ENCODE measurements around the gene SLC37A1. TPM values are rescaled to one million over a fixed set of nuclear protein-coding genes. Genes with fewer than 3 reads are reported as not detected.

The SLC37A1 gene
- total RNA-seq, 4 donors from 2014 or later, result 10.7 to 21.1 (median 14.0) TPM

DNA sequence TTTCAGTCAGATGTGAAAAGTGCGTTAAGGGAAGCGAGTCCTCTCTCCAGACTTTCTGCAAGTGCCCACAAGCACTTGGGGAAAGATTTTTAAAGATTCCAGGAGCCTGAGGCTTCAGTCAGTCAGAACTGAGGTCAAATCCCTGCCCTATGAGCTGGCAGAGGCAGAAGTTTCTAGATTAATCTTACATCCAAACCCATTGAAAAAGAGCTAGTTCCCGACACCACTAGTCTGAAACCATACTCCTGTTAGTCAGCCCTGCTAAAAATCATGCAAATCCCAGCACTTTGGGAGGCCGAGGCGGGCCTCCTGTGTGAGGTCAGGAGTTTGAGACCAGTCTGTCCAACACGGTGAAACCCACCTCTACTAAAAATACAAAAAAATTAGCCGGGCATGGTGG, 38.6 kb upstream of the SLC37A1 start:
- no peak overlapping the region for H3K27ac ChIP-seq
- intact Hi-C loops (cut with DNase I), result no loop called here
- no peak for DNase-seq

DNA sequence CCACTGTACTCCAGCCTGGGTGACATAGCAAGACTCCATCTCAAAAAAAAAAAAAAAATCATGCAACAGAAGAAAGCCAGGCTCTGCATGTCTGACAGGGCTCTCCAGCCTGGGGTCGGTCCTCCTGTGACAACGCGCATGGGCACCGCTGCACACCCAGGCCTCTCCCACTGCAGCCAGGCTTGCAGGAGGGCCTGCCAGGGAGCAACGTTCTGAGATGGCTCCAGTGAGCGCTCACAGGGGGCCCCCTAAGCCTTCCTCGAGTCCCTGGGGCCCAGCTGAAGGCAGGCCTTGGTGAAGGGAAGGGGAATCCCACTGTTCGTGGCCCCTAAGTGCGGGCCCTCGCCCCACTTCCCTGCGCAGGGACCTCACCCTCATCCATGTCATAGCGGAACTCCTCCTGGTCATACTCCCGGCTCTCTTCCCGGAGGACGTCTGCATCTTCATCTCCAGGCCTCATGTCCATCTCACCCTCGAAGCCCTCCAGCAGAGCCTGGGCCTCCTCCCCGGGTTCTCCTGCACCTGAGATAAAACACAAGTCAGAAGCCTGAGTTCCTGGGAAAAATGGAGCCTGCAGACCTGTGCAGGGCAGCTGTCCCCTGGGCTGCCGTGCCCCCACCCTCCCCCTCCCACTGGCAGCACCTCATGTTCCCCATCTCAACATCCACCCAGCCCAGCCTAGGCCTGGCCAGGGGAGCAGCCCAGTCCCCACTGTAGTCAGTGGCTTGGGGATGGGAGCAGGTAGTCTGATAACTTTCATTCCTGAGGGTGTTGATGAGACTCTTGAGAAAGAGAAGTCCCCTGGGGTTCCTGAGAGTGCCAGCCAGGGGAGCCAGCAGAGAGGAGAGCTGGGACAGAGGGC, 37.9 kb upstream of the SLC37A1 start:
- no peaks in the 10 kb centered on the region for H3K36me3 ChIP-seq
- intact Hi-C loops (cut with DNase I), result no loop called here
- peaks cover 6 to 18% (median 8%) of the 10 kb centered on the region in 3 donors for H3K4me1 ChIP-seq
- TF ChIP-seq, protein P1, sequence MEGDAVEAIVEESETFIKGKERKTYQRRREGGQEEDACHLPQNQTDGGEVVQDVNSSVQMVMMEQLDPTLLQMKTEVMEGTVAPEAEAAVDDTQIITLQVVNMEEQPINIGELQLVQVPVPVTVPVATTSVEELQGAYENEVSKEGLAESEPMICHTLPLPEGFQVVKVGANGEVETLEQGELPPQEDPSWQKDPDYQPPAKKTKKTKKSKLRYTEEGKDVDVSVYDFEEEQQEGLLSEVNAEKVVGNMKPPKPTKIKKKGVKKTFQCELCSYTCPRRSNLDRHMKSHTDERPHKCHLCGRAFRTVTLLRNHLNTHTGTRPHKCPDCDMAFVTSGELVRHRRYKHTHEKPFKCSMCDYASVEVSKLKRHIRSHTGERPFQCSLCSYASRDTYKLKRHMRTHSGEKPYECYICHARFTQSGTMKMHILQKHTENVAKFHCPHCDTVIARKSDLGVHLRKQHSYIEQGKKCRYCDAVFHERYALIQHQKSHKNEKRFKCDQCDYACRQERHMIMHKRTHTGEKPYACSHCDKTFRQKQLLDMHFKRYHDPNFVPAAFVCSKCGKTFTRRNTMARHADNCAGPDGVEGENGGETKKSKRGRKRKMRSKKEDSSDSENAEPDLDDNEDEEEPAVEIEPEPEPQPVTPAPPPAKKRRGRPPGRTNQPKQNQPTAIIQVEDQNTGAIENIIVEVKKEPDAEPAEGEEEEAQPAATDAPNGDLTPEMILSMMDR (IDR thresholded peaks at IDR 0.05), result no peak
- no peak for TF ChIP-seq POLR2A (IDR thresholded peaks at IDR 0.05)
- H3K27me3 ChIP-seq, result no peaks in the 10 kb centered on the region
- no peak for DNase-seq
- H3K27ac ChIP-seq, result no peak overlapping the region
- WGBS, 2 donors, result 88 to 92% methylated on average over 8 to 12 of the region's 18 CpGs
- no peak overlapping the region for H3K4me3 ChIP-seq
- no peaks in the 10 kb centered on the region for H3K9me3 ChIP-seq

More for the DNA sequence above, 38.6 kb upstream of the SLC37A1 start:
- Histone ChIP-seq H3K4me3 (no peak overlapping the region), H3K9me3 (no peaks in the 10 kb centered on the region), H3K27me3 (no peaks in the 10 kb centered on the region), H3K4me1 (peaks cover 6 to 18% (median 8%) of the 10 kb centered on the region in 3 donors), H3K36me3 (no peaks in the 10 kb centered on the region)
- TF ChIP-seq POLR2A (IDR thresholded peaks at IDR 0.05), result no peak
- 65 to 80% methylated on average over 6 to 7 of the region's 7 CpGs for WGBS, 2 donors

DNA sequence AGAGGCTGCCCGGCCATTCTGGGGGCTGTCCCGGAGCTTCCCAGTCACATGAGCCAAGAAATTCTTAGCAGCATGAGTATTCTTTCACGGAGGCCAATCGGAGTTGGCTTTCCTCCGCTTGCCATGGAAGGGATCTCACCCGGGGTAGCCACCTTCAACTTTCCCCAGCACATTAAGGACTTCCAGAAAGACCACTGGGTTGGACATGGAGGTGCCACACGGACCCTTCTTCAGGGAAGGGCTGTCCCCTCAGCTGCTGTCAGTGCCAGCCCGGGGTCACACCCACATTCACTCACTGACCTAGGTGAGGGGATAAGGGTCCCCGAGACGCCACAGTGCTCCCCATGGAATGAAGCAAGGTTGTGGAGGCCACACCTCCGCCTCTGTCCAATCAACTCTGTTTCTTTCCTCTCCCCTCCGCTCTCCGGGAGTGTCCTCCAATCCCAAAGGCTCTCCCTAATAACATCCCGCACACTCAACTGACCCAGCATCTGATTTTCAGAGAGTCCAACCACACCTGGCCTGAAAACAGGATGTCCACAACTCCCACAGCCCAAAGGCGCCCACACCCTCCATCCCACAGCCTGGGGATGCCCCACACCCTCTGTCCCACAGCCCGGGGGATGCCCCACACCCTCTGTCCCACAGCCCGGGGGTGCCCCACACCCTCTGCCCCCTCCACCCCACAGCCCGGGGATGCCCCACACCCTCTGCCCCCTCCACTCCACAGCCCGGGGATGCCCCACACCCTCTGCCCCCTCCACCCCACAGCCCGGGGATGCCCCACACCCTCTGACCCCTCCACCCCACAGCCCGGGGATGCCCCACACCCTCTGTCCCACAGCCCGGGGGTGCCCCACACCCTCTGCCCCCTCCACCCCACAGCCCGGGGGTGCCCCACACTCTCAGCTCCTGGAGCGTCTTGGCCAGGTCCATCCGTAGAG, 37.0 kb upstream of the SLC37A1 start:
- WGBS, 2 donors, result 87 to 91% methylated on average over 12 to 13 of the region's 25 CpGs
- no peak for DNase-seq

DNA sequence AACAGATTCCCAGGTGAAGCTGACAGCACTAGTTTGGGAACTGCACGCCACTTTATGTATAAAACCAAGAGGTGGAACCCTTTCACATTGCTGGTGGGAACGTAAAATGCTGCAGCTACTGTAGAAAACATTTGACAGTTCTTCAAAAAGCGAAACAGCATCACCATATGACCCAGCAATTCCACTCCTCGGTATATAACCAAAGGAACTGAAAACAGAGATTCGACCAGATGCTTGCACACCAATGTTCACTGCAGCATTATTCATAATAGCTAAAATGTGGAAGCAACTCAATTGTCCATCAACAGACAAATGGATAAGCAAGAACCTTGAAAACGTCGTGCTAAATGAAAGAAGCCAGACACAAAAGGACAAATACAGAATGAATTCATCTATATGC, 35.1 kb upstream of the SLC37A1 start:
- intact Hi-C loops (cut with DNase I), result no loop called here
- no peaks in the 10 kb centered on the region for H3K27me3 ChIP-seq
- 56 to 69% methylated on average over 6 to 7 of the region's 7 CpGs for WGBS, 2 donors
- H3K9me3 ChIP-seq, result no peaks in the 10 kb centered on the region
- peaks cover 6 to 17% (median 8%) of the 10 kb centered on the region in 3 donors for H3K4me1 ChIP-seq
- TF ChIP-seq, protein P1 (IDR thresholded peaks at IDR 0.05), result no peak
- TF ChIP-seq POLR2A (IDR thresholded peaks at IDR 0.05), result no peak
- DNase-seq, result no peak
- H3K4me3 ChIP-seq, result no peak overlapping the region
- no peaks in the 10 kb centered on the region for H3K36me3 ChIP-seq
- H3K27ac ChIP-seq, result no peak overlapping the region

More for the DNA sequence above, 37.0 kb upstream of the SLC37A1 start:
- Histone ChIP-seq H3K4me1 (peaks cover 6 to 18% (median 8%) of the 10 kb centered on the region in 3 donors), H3K27me3 (no peaks in the 10 kb centered on the region), H3K4me3 (no peak overlapping the region), H3K27ac (no peak overlapping the region), H3K36me3 (no peaks in the 10 kb centered on the region), H3K9me3 (no peaks in the 10 kb centered on the region)
- intact Hi-C loops (cut with DNase I), result no loop called here
- TF ChIP-seq, protein P1 (IDR thresholded peaks at IDR 0.05), result no peak
- TF ChIP-seq POLR2A (IDR thresholded peaks at IDR 0.05), result no peak

DNA sequence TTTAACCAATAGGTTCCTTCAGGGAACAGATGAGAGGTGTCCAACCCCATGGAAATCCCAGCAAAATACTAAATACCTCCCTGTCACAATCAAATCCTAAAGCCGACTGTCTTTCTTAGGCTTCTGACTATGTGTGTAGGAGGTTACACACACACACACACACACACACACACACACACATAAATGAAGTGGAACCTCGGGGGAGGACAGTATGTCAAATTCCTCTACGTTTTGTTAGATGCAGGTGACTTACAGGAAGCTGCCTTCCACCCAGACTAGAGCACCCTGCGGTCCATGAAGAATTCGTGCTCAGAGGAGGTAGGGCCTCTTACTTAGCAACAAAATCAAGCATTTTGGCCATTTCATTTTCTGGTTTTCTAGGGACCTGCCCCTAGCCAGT, 34.1 kb upstream of the SLC37A1 start:
- Histone ChIP-seq H3K9me3 (no peaks in the 10 kb centered on the region), H3K27me3 (no peaks in the 10 kb centered on the region), H3K4me3 (no peak overlapping the region), H3K27ac (no peak overlapping the region), H3K36me3 (no peaks in the 10 kb centered on the region), H3K4me1 (peaks cover 0 to 6% (median under 1%) of the 10 kb centered on the region in 3 donors)
- intact Hi-C loops (cut with DNase I), result no loop called here
- TF ChIP-seq, protein P1 (IDR thresholded peaks at IDR 0.05), result no peak
- TF ChIP-seq POLR2A (IDR thresholded peaks at IDR 0.05), result no peak
- WGBS, 2 donors, result 63 to 81% methylated on average over 4 to 5 of the region's 5 CpGs
- no peak for DNase-seq
